ENCODE measurements around the gene SBNO2. TPM values are rescaled to one million over a fixed set of nuclear protein-coding genes. Genes with fewer than 3 reads are reported as not detected.
A peak's percentile ranks its signal among the peaks of the same experiment; 100 is the strongest.

SBNO2 gene
- total RNA-seq, 1 donor from 2014 or later, result 54.0 TPM

GRCh38 chr19:1162404-1163282, 11.4 kb downstream of the SBNO2 start:
- H3K9me3 ChIP-seq, result no peaks in the 10 kb centered on the region
- DNase-seq (ENCODE audit: extremely low spot score in 2 of 2), result no peak
- H3K27me3 ChIP-seq, result no peaks in the 10 kb centered on the region
- intact Hi-C loops (cut with DNase I), result no loop called here
- TF ChIP-seq POLR2A (IDR thresholded peaks at IDR 0.05) (no peak), POLR2AphosphoS5 (IDR thresholded peaks at IDR 0.05; ENCODE audit: insufficient read depth in 1 of 2, low read depth in 1 of 2) (no peak), CTCF (IDR thresholded peaks at IDR 0.05) (no peak)
- H3K36me3 ChIP-seq, result peaks cover 0 to 11% of the 10 kb centered on the region in 2 donors
- H3K4me1 ChIP-seq, result peaks cover 30% of the 10 kb centered on the region
- no peak overlapping the region for H3K4me3 ChIP-seq
- H3K27ac ChIP-seq, result no peak overlapping the region

DNA sequence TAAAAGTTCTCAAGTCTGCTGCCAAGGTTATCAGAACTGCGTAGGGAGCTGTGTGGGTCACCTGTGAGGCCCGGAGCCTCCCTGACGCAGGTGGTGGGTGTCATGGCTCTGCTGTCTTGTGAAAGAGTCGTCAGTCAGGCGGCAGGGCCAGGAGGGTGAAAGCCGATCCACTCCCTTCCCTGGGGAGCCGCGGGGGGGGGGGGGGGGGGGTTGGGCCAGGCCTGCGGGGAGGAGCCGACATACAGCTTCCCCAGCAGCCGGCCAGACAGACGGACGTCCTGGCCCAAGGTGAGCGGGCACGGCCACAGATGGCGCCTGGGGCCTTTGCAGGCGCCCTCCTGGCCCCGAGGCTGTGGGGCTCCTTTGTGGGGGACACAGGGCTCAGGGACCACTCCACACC, 12.4 kb downstream of the SBNO2 start:
- H3K27ac ChIP-seq, result no peak overlapping the region
- no peak for DNase-seq (ENCODE audit: extremely low spot score in 2 of 2)

DNA sequence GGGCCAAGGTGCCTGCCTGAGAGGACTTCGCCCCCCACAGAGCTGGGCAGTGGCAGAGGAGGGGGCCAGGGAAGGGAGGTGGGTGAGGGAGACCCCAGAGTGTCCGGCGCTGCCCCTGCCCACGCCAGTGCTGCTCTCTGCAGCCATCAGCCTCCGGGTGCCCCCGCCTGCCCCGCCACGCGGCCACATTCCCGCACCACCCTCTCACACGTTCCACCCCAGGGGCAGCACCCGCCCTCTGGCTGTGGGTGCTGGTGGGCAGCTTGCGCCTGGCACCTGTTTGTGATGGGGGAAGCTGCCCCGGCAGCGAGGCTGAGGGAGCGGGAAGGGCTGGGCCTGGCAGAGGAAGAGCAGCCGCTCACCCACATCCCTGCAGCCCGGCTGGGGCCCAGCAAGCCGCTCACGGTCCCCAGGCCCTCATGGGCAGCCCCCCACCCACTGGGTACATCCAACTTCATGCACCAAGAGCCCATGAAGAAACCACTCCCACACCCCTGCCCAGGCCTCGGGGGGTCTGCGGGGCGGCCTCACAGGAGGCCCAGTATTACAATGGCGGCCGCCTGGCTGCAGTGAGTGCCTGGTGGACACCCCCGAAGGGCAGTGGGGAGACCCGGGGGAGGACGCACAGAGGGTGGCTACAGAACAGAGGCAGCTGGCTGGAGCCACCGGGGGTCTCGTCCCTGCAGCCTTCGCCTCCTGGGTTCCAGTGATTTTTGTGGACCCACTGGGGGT, 14.0 kb downstream of the SBNO2 start:
- H3K27me3 ChIP-seq, result no peaks in the 10 kb centered on the region
- H3K4me1 ChIP-seq, result peaks cover 30% of the 10 kb centered on the region
- H3K27ac ChIP-seq, result no peak overlapping the region
- no peak for DNase-seq (ENCODE audit: extremely low spot score in 2 of 2)
- H3K4me3 ChIP-seq, result no peak overlapping the region
- H3K36me3 ChIP-seq, result peaks cover 0 to 5% of the 10 kb centered on the region in 2 donors
- no peaks in the 10 kb centered on the region for H3K9me3 ChIP-seq
- intact Hi-C loops (cut with DNase I), result no loop called here
- TF ChIP-seq CTCF (IDR thresholded peaks at IDR 0.05) (no peak), POLR2A (IDR thresholded peaks at IDR 0.05) (no peak), POLR2AphosphoS5 (IDR thresholded peaks at IDR 0.05; ENCODE audit: insufficient read depth in 1 of 2, low read depth in 1 of 2) (no peak)

More for the DNA sequence above, 12.4 kb downstream of the SBNO2 start:
- no peaks in the 10 kb centered on the region for H3K9me3 ChIP-seq
- intact Hi-C loops (cut with DNase I), result no loop called here
- H3K27me3 ChIP-seq, result no peaks in the 10 kb centered on the region
- TF ChIP-seq CTCF (IDR thresholded peaks at IDR 0.05) (no peak), POLR2AphosphoS5 (IDR thresholded peaks at IDR 0.05; ENCODE audit: insufficient read depth in 1 of 2, low read depth in 1 of 2) (peak in 1 of 2 donors; percentile 13)
- H3K36me3 ChIP-seq, result peaks cover 0 to 8% of the 10 kb centered on the region in 2 donors
- peaks cover 24% of the 10 kb centered on the region for H3K4me1 ChIP-seq
- H3K4me3 ChIP-seq, result no peak overlapping the region

DNA sequence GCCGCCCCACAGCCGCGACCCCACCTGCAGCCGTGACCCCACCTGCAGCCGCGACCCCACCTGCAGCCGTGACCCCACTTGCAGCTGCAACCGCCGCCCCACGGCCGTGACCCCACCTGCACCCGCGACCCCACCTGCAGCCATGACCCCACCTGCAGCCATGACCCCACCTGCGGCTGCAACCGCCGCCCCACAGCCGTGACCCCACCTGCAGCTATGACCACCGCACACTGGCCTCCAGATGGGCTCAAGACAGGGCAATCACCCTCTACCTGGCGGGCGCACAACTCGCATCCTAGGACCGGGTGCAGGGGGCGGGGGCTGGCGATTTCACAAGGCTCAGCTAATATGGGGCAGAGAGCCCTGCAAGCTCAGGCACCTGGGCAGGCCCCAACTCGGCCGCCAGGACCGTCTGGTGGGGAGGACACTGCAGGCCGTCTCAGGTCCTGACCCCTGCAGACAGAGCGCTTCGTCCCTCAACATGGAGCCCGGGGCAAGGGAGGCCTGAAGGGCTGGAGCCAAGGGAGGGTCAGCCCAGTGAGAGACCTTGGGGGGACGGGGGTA, 15.1 kb downstream of the SBNO2 start:
- H3K36me3 ChIP-seq, result peaks cover 0 to 6% of the 10 kb centered on the region in 2 donors
- no peaks in the 10 kb centered on the region for H3K9me3 ChIP-seq
- TF ChIP-seq CTCF (IDR thresholded peaks at IDR 0.05), result no peak
- TF ChIP-seq POLR2A (IDR thresholded peaks at IDR 0.05), result no peak
- TF ChIP-seq POLR2AphosphoS5 (IDR thresholded peaks at IDR 0.05; ENCODE audit: insufficient read depth in 1 of 2, low read depth in 1 of 2), result no peak
- no peaks in the 10 kb centered on the region for H3K27me3 ChIP-seq
- peaks cover 38% of the 10 kb centered on the region for H3K4me1 ChIP-seq
- DNase-seq (ENCODE audit: extremely low spot score in 2 of 2), result no peak
- no peak overlapping the region for H3K27ac ChIP-seq
- H3K4me3 ChIP-seq, result no peak overlapping the region
- intact Hi-C loops (cut with DNase I), result no loop called here

All from vagina (tissue), 2 donors.